Measurements from ENCODE around the gene ANKZF1. TPM values are rescaled to one million over a fixed set of nuclear protein-coding genes. Genes with fewer than 3 reads are reported as not detected.
A peak's percentile ranks its signal among the peaks of the same experiment; 100 is the strongest.

The ANKZF1 gene
- total and polyA plus RNA-seq, 2 experiments from 2014 or later = 27.8 to 31.5 TPM

DNA sequence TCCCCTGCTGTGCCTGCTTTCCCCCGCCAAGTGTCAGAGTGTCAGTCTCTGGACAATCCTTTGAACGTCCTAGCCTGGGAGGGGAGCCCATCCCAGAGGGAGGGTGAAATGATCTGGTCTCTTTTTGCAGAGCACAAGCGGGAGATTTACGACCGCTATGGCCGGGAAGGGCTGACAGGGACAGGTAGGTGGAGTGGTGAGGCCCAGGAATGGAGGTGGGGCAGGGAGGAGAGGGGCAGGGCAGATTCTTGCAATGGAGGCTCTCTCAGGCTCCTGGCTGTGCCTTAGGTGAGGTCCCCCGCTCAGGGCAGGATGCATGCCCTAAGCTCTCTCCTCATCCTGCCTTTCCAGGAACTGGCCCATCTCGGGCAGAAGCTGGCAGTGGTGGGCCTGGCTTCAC is 52.0 kb downstream of the ANKZF1 start:
- no peak overlapping the region for H3K4me2 ChIP-seq (ENCODE audit: unreplicated experiment)
- peaks cover 25% of the 10 kb centered on the region for H3K4me1 ChIP-seq (ENCODE audit: insufficient read depth)
- H3K9ac ChIP-seq = no peak overlapping the region
- no peaks in the 10 kb centered on the region for H3K27me3 ChIP-seq (replicated peaks; ENCODE audit: insufficient read depth)
- H3K9me2 ChIP-seq (ENCODE audit: insufficient read depth) = no peaks in the 10 kb centered on the region
- TF ChIP-seq EZH2 (IDR thresholded peaks at IDR 0.05; ENCODE audit: insufficient read depth, poor library complexity, severe bottlenecking) (no peak), EZH2phosphoT487 (IDR thresholded peaks at IDR 0.05; ENCODE audit: insufficient read depth, low read depth) (no peak)
- peaks cover 15% of the 10 kb centered on the region; the same call in 1 of the 2 replicates for H3K79me2 ChIP-seq (ENCODE audit: insufficient read depth)
- H3K27ac ChIP-seq = no peak overlapping the region
- DNase-seq = no peak
- H3K4me3 ChIP-seq = no peak overlapping the region
- H4K20me1 ChIP-seq (ENCODE audit: insufficient read depth) = no peaks in the 10 kb centered on the region
- H3K9me3 ChIP-seq (ENCODE audit: low read depth) = no peaks in the 10 kb centered on the region
- in situ Hi-C loops (cut with MboI) = no loop called here
- H2AFZ ChIP-seq = no peak overlapping the region
- no peaks in the 10 kb centered on the region for H3K36me3 ChIP-seq (ENCODE audit: low read depth)
- 90 to 94% methylated on average over 8 of the region's 8 CpGs for WGBS, 2 experiments (ENCODE audit: low coverage in 1 of 2, low lambda C conversion rate in 2 of 2, missing lambda C conversion rate in 2 of 2)
- peaks cover 10% of the 10 kb centered on the region for H3F3A ChIP-seq (ENCODE audit: insufficient read depth)

DNA sequence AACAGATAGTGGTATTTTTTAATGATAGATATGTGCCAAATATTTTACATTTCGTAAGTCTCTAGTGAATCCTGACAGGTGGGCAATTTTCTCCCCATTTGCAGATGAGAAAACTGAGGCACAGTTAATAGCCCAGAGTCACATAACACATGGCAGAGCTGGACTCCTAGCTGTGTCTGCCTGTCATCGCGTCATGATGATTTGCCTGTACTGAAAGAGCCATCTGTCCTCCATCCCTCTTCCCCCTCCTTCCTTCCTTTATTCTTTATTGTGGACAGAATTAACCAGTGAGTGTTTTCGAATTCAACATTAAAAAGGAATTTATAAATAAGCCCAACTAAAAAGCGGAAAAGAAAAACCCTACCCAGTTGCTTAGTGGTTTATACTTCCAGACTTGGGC is 52.8 kb downstream of the ANKZF1 start:
- in situ Hi-C loops (cut with MboI) = no loop called here
- no peak overlapping the region for H3K4me3 ChIP-seq
- H3F3A ChIP-seq (ENCODE audit: insufficient read depth) = peaks cover 10% of the 10 kb centered on the region
- DNase-seq = no peak
- H3K36me3 ChIP-seq (ENCODE audit: low read depth) = no peaks in the 10 kb centered on the region
- TF ChIP-seq EZH2 (IDR thresholded peaks at IDR 0.05; ENCODE audit: insufficient read depth, poor library complexity, severe bottlenecking) = no peak
- no peak overlapping the region for H2AFZ ChIP-seq
- H3K79me2 ChIP-seq (ENCODE audit: insufficient read depth) = peaks cover 15% of the 10 kb centered on the region; the same call in 1 of the 2 replicates
- H3K9me3 ChIP-seq (ENCODE audit: low read depth) = no peaks in the 10 kb centered on the region
- H3K4me2 ChIP-seq (ENCODE audit: unreplicated experiment) = no peak overlapping the region
- H3K9me2 ChIP-seq (ENCODE audit: insufficient read depth) = no peaks in the 10 kb centered on the region
- H4K20me1 ChIP-seq (ENCODE audit: insufficient read depth) = no peaks in the 10 kb centered on the region
- no peak overlapping the region for H3K9ac ChIP-seq
- WGBS, 2 experiments (ENCODE audit: low coverage in 1 of 2, low lambda C conversion rate in 2 of 2, missing lambda C conversion rate in 2 of 2) = 69 to 75% methylated on average over 5 of the region's 5 CpGs
- no peak overlapping the region for H3K27ac ChIP-seq
- H3K27me3 ChIP-seq (replicated peaks; ENCODE audit: insufficient read depth) = no peaks in the 10 kb centered on the region
- H3K4me1 ChIP-seq (ENCODE audit: insufficient read depth) = peaks cover 30% of the 10 kb centered on the region

DNA sequence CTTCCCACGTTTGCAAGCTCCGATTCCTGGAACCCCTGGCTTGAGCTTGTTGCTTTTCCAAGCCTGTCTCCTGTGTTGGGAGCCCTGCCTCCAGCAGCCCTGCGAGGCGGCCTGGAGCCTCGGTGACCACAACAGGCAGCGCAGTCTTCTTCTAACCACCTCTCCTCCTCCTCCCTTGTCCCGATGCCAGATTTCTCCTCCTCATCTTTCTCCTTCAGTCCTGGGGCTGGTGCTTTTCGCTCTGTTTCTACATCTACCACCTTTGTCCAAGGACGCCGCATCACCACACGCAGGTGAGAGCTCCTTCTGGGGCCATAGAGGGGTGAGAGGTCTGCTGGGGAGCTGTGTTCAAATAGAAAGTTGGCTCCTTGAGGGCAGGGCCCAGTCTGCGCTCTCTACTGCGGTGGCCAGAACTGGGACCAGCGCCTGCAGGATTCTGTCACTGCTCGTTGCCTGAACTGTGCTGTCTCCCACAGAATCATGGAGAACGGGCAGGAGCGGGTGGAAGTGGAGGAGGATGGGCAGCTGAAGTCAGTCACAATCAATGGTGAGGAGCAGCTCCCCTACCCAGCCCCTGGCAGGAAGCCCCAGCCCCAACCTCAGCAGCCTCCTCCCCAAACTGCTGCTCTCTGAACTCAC is 53.5 kb downstream of the ANKZF1 start:
- Histone ChIP-seq H3K79me2 (ENCODE audit: insufficient read depth) (peaks cover 15% of the 10 kb centered on the region; the same call in 1 of the 2 replicates), H3K9ac (no peak overlapping the region), H3K9me2 (ENCODE audit: insufficient read depth) (no peaks in the 10 kb centered on the region), H3K27ac (no peak overlapping the region), H3K9me3 (ENCODE audit: low read depth) (no peaks in the 10 kb centered on the region), H3K36me3 (ENCODE audit: low read depth) (no peaks in the 10 kb centered on the region), H2AFZ (no peak overlapping the region), H3K4me2 (ENCODE audit: unreplicated experiment) (no peak overlapping the region), H3K4me1 (ENCODE audit: insufficient read depth) (peaks cover 27% of the 10 kb centered on the region), H3K27me3 (replicated peaks; ENCODE audit: insufficient read depth) (no peaks in the 10 kb centered on the region), H3K4me3 (no peak overlapping the region), H3F3A (ENCODE audit: insufficient read depth) (peaks cover 8% of the 10 kb centered on the region), H4K20me1 (ENCODE audit: insufficient read depth) (no peaks in the 10 kb centered on the region)
- TF ChIP-seq EZH2 (IDR thresholded peaks at IDR 0.05; ENCODE audit: insufficient read depth, poor library complexity, severe bottlenecking) = no peak
- TF ChIP-seq EZH2phosphoT487 (IDR thresholded peaks at IDR 0.05; ENCODE audit: insufficient read depth, low read depth) = no peak
- DNase-seq = no peak
- WGBS, 2 experiments (ENCODE audit: low coverage in 1 of 2, low lambda C conversion rate in 2 of 2, missing lambda C conversion rate in 2 of 2) = 88% methylated on average over 14 to 17 of the region's 17 CpGs
- in situ Hi-C loops (cut with MboI) = no loop called here

DNA sequence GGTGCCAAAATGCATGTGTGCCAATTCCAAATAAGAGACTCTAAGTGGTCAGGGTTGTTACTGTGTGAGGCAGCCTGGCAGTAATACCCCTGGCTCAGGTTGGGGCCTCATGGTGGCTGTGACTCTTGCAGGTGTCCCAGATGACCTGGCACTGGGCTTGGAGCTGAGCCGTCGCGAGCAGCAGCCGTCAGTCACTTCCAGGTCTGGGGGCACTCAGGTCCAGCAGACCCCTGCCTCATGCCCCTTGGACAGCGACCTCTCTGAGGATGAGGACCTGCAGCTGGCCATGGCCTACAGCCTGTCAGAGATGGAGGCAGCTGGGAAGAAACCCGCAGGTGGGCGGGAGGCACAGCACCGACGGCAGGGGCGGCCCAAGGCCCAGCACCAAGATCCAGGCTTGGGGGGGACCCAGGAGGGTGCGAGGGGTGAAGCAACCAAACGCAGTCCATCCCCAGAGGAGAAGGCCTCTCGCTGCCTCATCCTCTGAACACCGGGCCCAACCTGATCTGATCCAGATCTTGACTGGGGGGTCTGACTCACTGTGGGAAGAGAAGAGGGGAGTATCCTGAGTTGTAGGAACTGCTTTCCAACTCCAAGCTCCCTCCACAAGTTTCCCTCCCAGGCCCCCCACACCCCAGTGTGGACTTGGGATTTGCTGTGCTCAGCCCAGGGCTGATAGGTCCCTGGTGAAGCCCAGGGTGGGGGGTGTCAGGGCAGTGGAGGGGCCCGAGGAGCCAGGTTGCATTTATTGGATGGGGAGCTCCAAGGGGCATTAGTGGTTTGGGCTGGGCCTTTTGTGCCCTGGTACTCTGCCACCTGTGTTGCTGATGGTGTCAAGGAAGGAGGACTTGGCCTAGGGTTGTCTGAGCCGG is 55.1 kb downstream of the ANKZF1 start:
- WGBS, 2 experiments (ENCODE audit: low coverage in 1 of 2, low lambda C conversion rate in 2 of 2, missing lambda C conversion rate in 2 of 2) = 89 to 91% methylated on average over 16 of the region's 16 CpGs
- H3K36me3 ChIP-seq (ENCODE audit: low read depth) = no peaks in the 10 kb centered on the region
- in situ Hi-C loops (cut with MboI) = no loop called here
- peaks cover 14% of the 10 kb centered on the region; the same call in 1 of the 2 replicates for H3K79me2 ChIP-seq (ENCODE audit: insufficient read depth)
- TF ChIP-seq EZH2phosphoT487 (IDR thresholded peaks at IDR 0.05; ENCODE audit: insufficient read depth, low read depth) (no peak), EZH2 (IDR thresholded peaks at IDR 0.05; ENCODE audit: insufficient read depth, poor library complexity, severe bottlenecking) (no peak)
- no peaks in the 10 kb centered on the region for H3K9me3 ChIP-seq (ENCODE audit: low read depth)
- H3K4me2 ChIP-seq (ENCODE audit: unreplicated experiment) = no peak overlapping the region
- H3K4me1 ChIP-seq (ENCODE audit: insufficient read depth) = peaks cover 29% of the 10 kb centered on the region
- DNase-seq = peak; percentile 42
- H3K27ac ChIP-seq = peak overlapping the region; percentile 33; the same call in 1 of the 2 replicates
- no peak overlapping the region for H3K9ac ChIP-seq
- H3K4me3 ChIP-seq = no peak overlapping the region
- no peak overlapping the region for H2AFZ ChIP-seq
- H4K20me1 ChIP-seq (ENCODE audit: insufficient read depth) = no peaks in the 10 kb centered on the region
- no peaks in the 10 kb centered on the region for H3K27me3 ChIP-seq (replicated peaks; ENCODE audit: insufficient read depth)
- peaks cover 8% of the 10 kb centered on the region for H3F3A ChIP-seq (ENCODE audit: insufficient read depth)
- H3K9me2 ChIP-seq (ENCODE audit: insufficient read depth) = no peaks in the 10 kb centered on the region
